GM23338 (cell line): ENCODE results near the gene EPM2AIP1. TPM values are rescaled to one million over a fixed set of nuclear protein-coding genes. Genes with fewer than 3 reads are reported as not detected.

ENCODE experiments used
- ATAC-seq: fragments of 200-7000 bp; cut with Tn5 transposase; 3 replicates; pipeline ENCODE4 v1.9.1; 2020
- DNase-seq: peaks from one replicate; pipeline ENCODE4 v3.0.0-alpha.2; 2015; ENCODE audit warnings: low spot score
- H2AFZ ChIP-seq: fragments of 200-600 bp; sonication (generic); 2 replicates; pipeline ENCODE4 v1.8.0; 2016; ENCODE audit warnings: antibody characterized with exemption, mild to moderate bottlenecking, moderate library complexity
- H3F3A ChIP-seq: fragments of 200-600 bp; sonication (generic); replicated peaks from 2 replicates; pipeline ENCODE4 v1.8.0; 2017; ENCODE audit warnings: antibody characterized with exemption, mixed run types, low read depth
- H3K27ac ChIP-seq: fragments of 200-600 bp; sonication (generic); 2 replicates; pipeline ENCODE4 v1.6.1; 2016; ENCODE audit warnings: low read depth
- H3K27me3 ChIP-seq: fragments of 200-600 bp; sonication (generic); 2 replicates; pipeline ENCODE4 v1.8.0; 2016; ENCODE audit warnings: mild to moderate bottlenecking, mixed run types, moderate library complexity; ENCODE audit not compliant: insufficient read depth
- H3K36me3 ChIP-seq: fragments of 200-600 bp; sonication (generic); 2 replicates; pipeline ENCODE4 v1.8.0; 2016; ENCODE audit warnings: mild to moderate bottlenecking; ENCODE audit not compliant: insufficient read depth
- H3K4me1 ChIP-seq: fragments of 200-600 bp; sonication (generic); 2 replicates; pipeline ENCODE4 v1.8.0; 2016; ENCODE audit warnings: mild to moderate bottlenecking, moderate library complexity; ENCODE audit not compliant: insufficient read depth
- H3K4me2 ChIP-seq: fragments of 200-600 bp; sonication (generic); 2 replicates; pipeline ENCODE4 v1.7.1; 2017; ENCODE audit warnings: mixed run types
- H3K4me3 ChIP-seq: fragments of 200-600 bp; sonication (generic); 2 replicates; pipeline ENCODE4 v1.6.1; 2016; ENCODE audit warnings: mixed run types
- H3K79me2 ChIP-seq: fragments of 200-600 bp; sonication (generic); replicated peaks from 2 replicates; pipeline ENCODE4 v1.8.0; 2017; ENCODE audit warnings: mild to moderate bottlenecking; ENCODE audit not compliant: insufficient read depth
- H3K9me2 ChIP-seq: fragments of 200-600 bp; sonication (generic); 2 replicates; pipeline ENCODE4 v1.8.0; 2017; ENCODE audit not compliant: insufficient read depth
- H4K20me1 ChIP-seq: fragments of 200-600 bp; sonication (generic); replicated peaks from 2 replicates; pipeline ENCODE4 v1.8.0; 2017; ENCODE audit warnings: mild to moderate bottlenecking; ENCODE audit not compliant: insufficient read depth
- H3K27ac Mint-ChIP-seq: 2 replicates; pipeline ENCODE4 v1.8.0; 2020; ENCODE audit warnings: inconsistent platforms, mild to moderate bottlenecking, moderate library complexity, mixed read lengths
- H3K27me3 Mint-ChIP-seq: 3 replicates; pipeline ENCODE4 v1.8.0; 2022; ENCODE audit warnings: low read depth, mild to moderate bottlenecking, moderate library complexity, mixed read lengths, inconsistent platforms; ENCODE audit not compliant: insufficient read depth, poor library complexity
- H3K36me3 Mint-ChIP-seq: 3 replicates; pipeline ENCODE4 v1.8.0; 2021; ENCODE audit warnings: low read depth, mild to moderate bottlenecking, inconsistent platforms, moderate library complexity, mixed read lengths
- H3K4me1 Mint-ChIP-seq: 3 replicates; pipeline ENCODE4 v1.8.0; 2020; ENCODE audit warnings: mild to moderate bottlenecking, inconsistent platforms, mixed read lengths
- H3K4me3 Mint-ChIP-seq: 3 replicates; pipeline ENCODE4 v1.8.0; 2021; ENCODE audit warnings: moderate library complexity, mild to moderate bottlenecking, inconsistent platforms, mixed read lengths
- H3K9me3 Mint-ChIP-seq: 3 replicates; pipeline ENCODE4 v1.8.0; 2020; ENCODE audit warnings: moderate library complexity, mild to moderate bottlenecking, inconsistent platforms, mixed read lengths
- CREB1 ChIP-seq: fragments of 250-450 bp; sonication (Bioruptor Pico); IDR thresholded peaks from 2 replicates; pipeline ENCODE4 v1.5.0; 2020; ENCODE audit warnings: low read depth, mild to moderate bottlenecking, moderate library complexity
- CTCF ChIP-seq, 2 experiments: fragments of 200-600 bp in 1 of 2; sonication (generic) in 1 of 2; conservative IDR thresholded peaks; 2 replicates each; pipeline versions ENCODE4 v1.5.1 to v1.6.1; 2016 to 2017; ENCODE audit warnings: antibody characterized with exemption in 2 of 2, low read depth in 2 of 2, mild to moderate bottlenecking in 2 of 2, moderate library complexity in 1 of 2
- EZH2 ChIP-seq: fragments of 200-600 bp; sonication (generic); IDR thresholded peaks from one replicate; pipeline ENCODE4 v1.8.0; 2017; ENCODE audit warnings: antibody characterized with exemption, mild to moderate bottlenecking, low read depth; ENCODE audit not compliant: unreplicated experiment
- EZH2phosphoT487 ChIP-seq: fragments of 200-600 bp; sonication (generic); IDR thresholded peaks from one replicate; pipeline ENCODE4 v1.8.1; 2018; ENCODE audit warnings: antibody characterized with exemption; ENCODE audit not compliant: unreplicated experiment
- JUNB ChIP-seq: IDR thresholded peaks from one replicate; pipeline ENCODE4 v1.6.1; 2016; ENCODE audit warnings: antibody characterized with exemption; ENCODE audit not compliant: unreplicated experiment
- NANOG ChIP-seq: IDR thresholded peaks from 2 replicates; pipeline ENCODE4 v1.6.1; 2016; ENCODE audit warnings: antibody characterized with exemption, borderline replicate concordance
- POLR2AphosphoS5 ChIP-seq: IDR thresholded peaks from 2 replicates; pipeline ENCODE4 v1.6.1; 2016; ENCODE audit warnings: antibody characterized with exemption, low read depth
- REST ChIP-seq: IDR thresholded peaks from one replicate; pipeline ENCODE4 v1.6.1; 2018; ENCODE audit warnings: antibody characterized with exemption; ENCODE audit not compliant: unreplicated experiment
- STAT1 ChIP-seq: IDR thresholded peaks from one replicate; pipeline ENCODE4 v1.6.1; 2016; ENCODE audit warnings: antibody characterized with exemption; ENCODE audit not compliant: unreplicated experiment
- ZNF114 ChIP-seq: fragments of 250-450 bp; sonication (Bioruptor Pico); IDR thresholded peaks from 2 replicates; pipeline ENCODE4 v1.5.0; 2020; ENCODE audit warnings: mild to moderate bottlenecking, moderate library complexity
- ZNF331 ChIP-seq: fragments of 250-450 bp; sonication (Bioruptor Pico); IDR thresholded peaks from 2 replicates; pipeline ENCODE4 v1.5.0; 2020; ENCODE audit warnings: low read depth, mild to moderate bottlenecking, moderate library complexity
- polyA plus RNA-seq: library from polyadenylated mRNA; unstranded; fragments of >200 nt; fragmentation: Nextera tagmentation; extraction: Ambion mirVana; gene quantifications from 2 replicates; pipeline ENCODE4 v1.2.1, GENCODE V29; 2016
- total RNA-seq: library from RNA; depleted of rRNA; stranded (reverse); fragments of >200 nt; shearing (Covaris generic); gene quantifications from 2 replicates; pipeline ENCODE4 v1.2.3, GENCODE V29; 2014
- TF ChIP-seq, protein P1 (sequence below): IDR thresholded peaks from 2 replicates; pipeline ENCODE4 v1.6.1; 2016; ENCODE audit warnings: antibody characterized with exemption
- TF ChIP-seq, protein P2 (sequence below): fragments of 250-450 bp; sonication (Bioruptor Pico); IDR thresholded peaks from 2 replicates; pipeline ENCODE4 v1.5.0; 2020; ENCODE audit warnings: mild to moderate bottlenecking, moderate library complexity

Gene EPM2AIP1
- total and polyA plus RNA-seq, 2 experiments from 2014 or later = 7.2 to 10.6 TPM

DNA sequence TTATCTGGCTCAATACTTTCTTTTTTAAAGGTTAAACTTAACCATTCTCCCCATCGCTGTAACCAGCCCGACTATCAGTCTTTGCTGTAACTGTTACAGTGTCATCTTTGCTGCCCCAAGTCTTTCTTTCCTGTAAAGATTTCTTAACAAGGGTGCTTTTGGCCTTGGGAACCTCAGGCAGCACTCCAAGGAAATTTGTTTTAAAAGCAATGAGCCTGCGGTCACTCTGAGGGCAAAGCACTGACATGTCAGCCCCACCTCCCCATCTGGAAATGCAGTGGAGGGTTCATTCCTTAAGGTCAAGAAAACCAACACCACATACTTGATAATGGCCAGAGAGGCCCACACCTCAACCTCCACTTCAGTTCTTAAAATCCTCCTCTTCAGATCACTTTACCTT is 51.3 kb downstream of the EPM2AIP1 start:
- H3K27ac ChIP-seq = no peak overlapping the region
- Mint-ChIP-seq H3K9me3 (peaks cover 5% of the 10 kb centered on the region; the same call in 2 of the 3 replicates), H3K27ac (no peak overlapping the region; the same call in 1 of the 2 replicates), H3K27me3 (peaks cover 32% of the 10 kb centered on the region), H3K4me1 (peaks cover 23% of the 10 kb centered on the region), H3K4me3 (no peak overlapping the region), H3K36me3 (peaks cover 3% of the 10 kb centered on the region; the same call in 2 of the 3 replicates)
- DNase-seq (no peak), ATAC-seq (no peak)
- H3K27me3 ChIP-seq = peaks cover 40% of the 10 kb centered on the region
- no peaks in the 10 kb centered on the region for H3F3A ChIP-seq
- no peak overlapping the region for H2AFZ ChIP-seq
- no peaks in the 10 kb centered on the region for H3K9me2 ChIP-seq
- no peaks in the 10 kb centered on the region for H3K79me2 ChIP-seq
- TF ChIP-seq POLR2AphosphoS5 = no peak
- TF ChIP-seq, protein P1, sequence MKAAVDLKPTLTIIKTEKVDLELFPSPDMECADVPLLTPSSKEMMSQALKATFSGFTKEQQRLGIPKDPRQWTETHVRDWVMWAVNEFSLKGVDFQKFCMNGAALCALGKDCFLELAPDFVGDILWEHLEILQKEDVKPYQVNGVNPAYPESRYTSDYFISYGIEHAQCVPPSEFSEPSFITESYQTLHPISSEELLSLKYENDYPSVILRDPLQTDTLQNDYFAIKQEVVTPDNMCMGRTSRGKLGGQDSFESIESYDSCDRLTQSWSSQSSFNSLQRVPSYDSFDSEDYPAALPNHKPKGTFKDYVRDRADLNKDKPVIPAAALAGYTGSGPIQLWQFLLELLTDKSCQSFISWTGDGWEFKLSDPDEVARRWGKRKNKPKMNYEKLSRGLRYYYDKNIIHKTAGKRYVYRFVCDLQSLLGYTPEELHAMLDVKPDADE = no peak
- no peak for TF ChIP-seq REST
- TF ChIP-seq, protein P2, sequence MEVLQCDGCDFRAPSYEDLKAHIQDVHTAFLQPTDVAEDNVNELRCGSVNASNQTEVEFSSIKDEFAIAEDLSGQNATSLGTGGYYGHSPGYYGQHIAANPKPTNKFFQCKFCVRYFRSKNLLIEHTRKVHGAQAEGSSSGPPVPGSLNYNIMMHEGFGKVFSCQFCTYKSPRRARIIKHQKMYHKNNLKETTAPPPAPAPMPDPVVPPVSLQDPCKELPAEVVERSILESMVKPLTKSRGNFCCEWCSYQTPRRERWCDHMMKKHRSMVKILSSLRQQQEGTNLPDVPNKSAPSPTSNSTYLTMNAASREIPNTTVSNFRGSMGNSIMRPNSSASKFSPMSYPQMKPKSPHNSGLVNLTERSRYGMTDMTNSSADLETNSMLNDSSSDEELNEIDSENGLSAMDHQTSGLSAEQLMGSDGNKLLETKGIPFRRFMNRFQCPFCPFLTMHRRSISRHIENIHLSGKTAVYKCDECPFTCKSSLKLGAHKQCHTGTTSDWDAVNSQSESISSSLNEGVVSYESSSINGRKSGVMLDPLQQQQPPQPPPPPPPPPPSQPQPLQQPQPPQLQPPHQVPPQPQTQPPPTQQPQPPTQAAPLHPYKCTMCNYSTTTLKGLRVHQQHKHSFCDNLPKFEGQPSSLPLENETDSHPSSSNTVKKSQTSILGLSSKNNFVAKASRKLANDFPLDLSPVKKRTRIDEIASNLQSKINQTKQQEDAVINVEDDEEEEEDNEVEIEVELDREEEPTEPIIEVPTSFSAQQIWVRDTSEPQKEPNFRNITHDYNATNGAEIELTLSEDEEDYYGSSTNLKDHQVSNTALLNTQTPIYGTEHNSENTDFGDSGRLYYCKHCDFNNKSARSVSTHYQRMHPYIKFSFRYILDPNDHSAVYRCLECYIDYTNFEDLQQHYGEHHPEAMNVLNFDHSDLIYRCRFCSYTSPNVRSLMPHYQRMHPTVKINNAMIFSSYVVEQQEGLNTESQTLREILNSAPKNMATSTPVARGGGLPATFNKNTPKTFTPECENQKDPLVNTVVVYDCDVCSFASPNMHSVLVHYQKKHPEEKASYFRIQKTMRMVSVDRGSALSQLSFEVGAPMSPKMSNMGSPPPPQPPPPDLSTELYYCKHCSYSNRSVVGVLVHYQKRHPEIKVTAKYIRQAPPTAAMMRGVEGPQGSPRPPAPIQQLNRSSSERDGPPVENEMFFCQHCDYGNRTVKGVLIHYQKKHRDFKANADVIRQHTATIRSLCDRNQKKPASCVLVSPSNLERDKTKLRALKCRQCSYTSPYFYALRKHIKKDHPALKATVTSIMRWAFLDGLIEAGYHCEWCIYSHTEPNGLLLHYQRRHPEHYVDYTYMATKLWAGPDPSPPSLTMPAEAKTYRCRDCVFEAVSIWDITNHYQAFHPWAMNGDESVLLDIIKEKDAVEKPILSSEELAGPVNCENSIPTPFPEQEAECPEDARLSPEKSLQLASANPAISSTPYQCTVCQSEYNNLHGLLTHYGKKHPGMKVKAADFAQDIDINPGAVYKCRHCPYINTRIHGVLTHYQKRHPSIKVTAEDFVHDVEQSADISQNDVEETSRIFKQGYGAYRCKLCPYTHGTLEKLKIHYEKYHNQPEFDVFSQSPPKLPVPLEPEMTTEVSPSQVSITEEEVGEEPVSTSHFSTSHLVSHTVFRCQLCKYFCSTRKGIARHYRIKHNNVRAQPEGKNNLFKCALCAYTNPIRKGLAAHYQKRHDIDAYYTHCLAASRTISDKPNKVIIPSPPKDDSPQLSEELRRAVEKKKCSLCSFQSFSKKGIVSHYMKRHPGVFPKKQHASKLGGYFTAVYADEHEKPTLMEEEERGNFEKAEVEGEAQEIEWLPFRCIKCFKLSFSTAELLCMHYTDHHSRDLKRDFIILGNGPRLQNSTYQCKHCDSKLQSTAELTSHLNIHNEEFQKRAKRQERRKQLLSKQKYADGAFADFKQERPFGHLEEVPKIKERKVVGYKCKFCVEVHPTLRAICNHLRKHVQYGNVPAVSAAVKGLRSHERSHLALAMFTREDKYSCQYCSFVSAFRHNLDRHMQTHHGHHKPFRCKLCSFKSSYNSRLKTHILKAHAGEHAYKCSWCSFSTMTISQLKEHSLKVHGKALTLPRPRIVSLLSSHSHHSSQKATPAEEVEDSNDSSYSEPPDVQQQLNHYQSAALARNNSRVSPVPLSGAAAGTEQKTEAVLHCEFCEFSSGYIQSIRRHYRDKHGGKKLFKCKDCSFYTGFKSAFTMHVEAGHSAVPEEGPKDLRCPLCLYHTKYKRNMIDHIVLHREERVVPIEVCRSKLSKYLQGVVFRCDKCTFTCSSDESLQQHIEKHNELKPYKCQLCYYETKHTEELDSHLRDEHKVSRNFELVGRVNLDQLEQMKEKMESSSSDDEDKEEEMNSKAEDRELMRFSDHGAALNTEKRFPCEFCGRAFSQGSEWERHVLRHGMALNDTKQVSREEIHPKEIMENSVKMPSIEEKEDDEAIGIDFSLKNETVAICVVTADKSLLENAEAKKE = no peak
- TF ChIP-seq ZNF114 (CRISPR knock-in tag) = no peak
- no peak for TF ChIP-seq EZH2phosphoT487
- TF ChIP-seq JUNB = no peak
- TF ChIP-seq STAT1 = no peak
- no peak for TF ChIP-seq CREB1 (CRISPR knock-in tag)
- TF ChIP-seq NANOG = no peak
- no peak for TF ChIP-seq EZH2
- TF ChIP-seq ZNF331 (CRISPR knock-in tag) = no peak
- no peak for TF ChIP-seq CTCF (conservative IDR thresholded peaks at IDR 0.05; ENCODE audit: low read depth in 2 of 2)
- H4K20me1 ChIP-seq = no peaks in the 10 kb centered on the region
- no peaks in the 10 kb centered on the region for H3K36me3 ChIP-seq
- H3K4me1 ChIP-seq = peaks cover 17% of the 10 kb centered on the region
- no peak overlapping the region for H3K4me3 ChIP-seq
- no peak overlapping the region for H3K4me2 ChIP-seq
